ENCODE data around the gene CTRB1. TPM values are rescaled to one million over a fixed set of nuclear protein-coding genes. Genes with fewer than 3 reads are reported as not detected.

Gene CTRB1
- total and polyA plus RNA-seq, 2 of the 13 experiments (the other 11 are each of a cell fraction or from before 2014, with no cell fraction given) = not detected

GRCh38 chr16:75250089-75250808 lies 31.5 kb downstream of the CTRB1 start (continued):
- no peak for TF ChIP-seq ZNF646 (CRISPR knock-in tag; IDR thresholded peaks at IDR 0.05)
- no peak for TF ChIP-seq NCOR1 (IDR thresholded peaks at IDR 0.05; ENCODE audit: borderline replicate concordance, low read length)
- 0 out of 2 replicates have a peak, but pooled peaks have one; percentile 63 for TF ChIP-seq RAD21 (CRISPR knock-in tag; IDR thresholded peaks at IDR 0.05)
- TF ChIP-seq ZC3H4 (CRISPR knock-in tag; IDR thresholded peaks at IDR 0.05; ENCODE audit: borderline replicate concordance) = no peak; the same call in 1 of the 2 replicates
- TF ChIP-seq REPIN1 (CRISPR knock-in tag; IDR thresholded peaks at IDR 0.05; ENCODE audit: borderline replicate concordance, low read depth) = no peak
- TF ChIP-seq ZNF761 (CRISPR knock-in tag; conservative IDR thresholded peaks at IDR 0.05) = no peak
- TF ChIP-seq ZNF317 (CRISPR knock-in tag; IDR thresholded peaks at IDR 0.05) = no peak
- no peak for TF ChIP-seq ZNF251 (CRISPR knock-in tag; IDR thresholded peaks at IDR 0.05)
- no peak for TF ChIP-seq KAT8 (CRISPR knock-in tag; IDR thresholded peaks at IDR 0.05)
- no peak for TF ChIP-seq ZNF800 (CRISPR knock-in tag; IDR thresholded peaks at IDR 0.05)
- TF ChIP-seq ZNF180 (CRISPR knock-in tag; IDR thresholded peaks at IDR 0.05; ENCODE audit: borderline replicate concordance, low read depth) = no peak
- no peak for TF ChIP-seq ZNF343 (CRISPR knock-in tag; IDR thresholded peaks at IDR 0.05)
- TF ChIP-seq ZNF432 (CRISPR knock-in tag; IDR thresholded peaks at IDR 0.05; ENCODE audit: borderline replicate concordance) = no peak
- TF ChIP-seq HNRNPUL1 (IDR thresholded peaks at IDR 0.05; ENCODE audit: low read depth, low read length) = no peak
- TF ChIP-seq SIX1 (CRISPR knock-in tag; IDR thresholded peaks at IDR 0.05; ENCODE audit: borderline replicate concordance) = no peak
- TF ChIP-seq PHB2 (IDR thresholded peaks at IDR 0.05; ENCODE audit: partially characterized antibody) = no peak
- TF ChIP-seq ZNF12 (CRISPR knock-in tag; IDR thresholded peaks at IDR 0.05) = no peak
- TF ChIP-seq ZSCAN5A (CRISPR knock-in tag; IDR thresholded peaks at IDR 0.05; ENCODE audit: borderline replicate concordance) = no peak
- TF ChIP-seq SP1 (IDR thresholded peaks at IDR 0.05) = no peak
- no peak for TF ChIP-seq SP1 (CRISPR knock-in tag; IDR thresholded peaks at IDR 0.05)
- no peak for TF ChIP-seq U2AF2 (IDR thresholded peaks at IDR 0.05; ENCODE audit: low read depth, low read length)
- TF ChIP-seq SUZ12 (IDR thresholded peaks at IDR 0.05; ENCODE audit: low read depth, low read length) = no peak
